ENCODE measurements around the gene PHACTR3. TPM values are rescaled to one million over a fixed set of nuclear protein-coding genes. Genes with fewer than 3 reads are reported as not detected.

The PHACTR3 gene
- total RNA-seq, 2 experiments from 2014 or later, result not detected

DNA sequence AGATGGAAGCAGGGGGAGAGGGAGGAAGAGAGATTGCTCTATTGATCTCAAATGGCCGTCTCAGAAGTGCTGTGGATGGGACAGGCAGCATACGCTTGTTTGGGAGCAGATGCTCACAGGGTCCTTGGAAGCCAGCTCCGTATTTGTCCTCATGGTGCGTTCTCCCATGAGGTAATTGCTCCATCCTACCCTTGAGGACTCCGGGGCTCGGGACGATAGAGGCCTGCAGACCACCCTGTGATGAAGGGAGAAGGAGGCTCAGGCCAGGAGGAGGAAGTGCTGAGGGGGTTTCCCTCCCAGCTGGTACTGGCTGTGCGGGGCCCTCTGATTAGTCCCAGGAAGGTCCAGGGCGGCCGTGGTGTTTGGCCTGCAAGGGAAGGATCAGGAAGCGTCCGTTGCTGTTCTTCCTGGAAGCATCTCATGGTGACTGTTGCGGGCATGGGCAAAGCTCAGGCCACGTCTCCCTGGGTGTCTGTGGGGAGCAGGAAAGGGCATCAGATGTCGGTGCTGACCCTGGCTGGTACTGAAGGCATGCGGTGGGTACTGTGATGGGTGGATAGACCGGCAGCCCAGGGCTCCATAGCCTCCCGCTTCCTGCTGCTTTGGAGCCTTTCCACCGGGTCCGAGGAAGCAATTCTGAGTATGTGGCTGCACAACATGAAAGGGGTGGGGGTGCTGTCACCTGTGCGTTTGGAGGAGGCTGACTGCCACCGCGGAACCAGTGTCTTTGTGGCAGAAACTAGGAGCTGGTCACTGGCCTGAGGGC lies 170.8 kb downstream of the PHACTR3 start:
- POLR2A ChIA-PET, result no interaction called here
- Mint-ChIP-seq H3K27me3 (no peaks in the 10 kb centered on the region), H3K27ac (no peak overlapping the region), H3K36me3 (no peaks in the 10 kb centered on the region), H3K4me3 (no peak overlapping the region), H3K9me3 (no peaks in the 10 kb centered on the region), H3K4me1 (ENCODE audit: low read depth) (no peaks in the 10 kb centered on the region)
- DNase-seq, result no peak
- intact Hi-C loops (cut with micrococcal nuclease), result no loop called here
- CTCF ChIA-PET, result interaction anchor here (1.3 kb wide), 1 partner anchor 75 kb away, joined by 5 read pairs; no protein-coding TSS in a partner anchor

DNA sequence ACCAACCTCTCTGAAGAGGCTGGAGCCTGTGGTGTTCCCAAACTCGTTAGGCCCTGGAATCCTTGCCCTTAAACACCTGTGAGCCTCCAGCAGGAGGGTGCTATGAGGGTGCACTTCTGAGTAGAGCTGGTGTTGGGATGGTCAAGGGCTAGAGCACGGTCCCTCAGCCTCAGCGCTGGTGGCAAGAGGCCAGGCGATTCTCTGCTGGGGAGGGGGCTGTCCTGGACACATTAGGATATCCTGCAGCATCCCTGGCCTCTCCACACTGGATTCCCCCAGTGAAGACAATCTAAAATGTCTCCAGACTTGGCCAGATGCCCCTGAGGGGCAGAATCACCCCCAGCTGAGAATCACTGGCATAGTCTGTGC lies 171.3 kb downstream of the PHACTR3 start:
- H3K4me1 Mint-ChIP-seq (ENCODE audit: low read depth), result no peaks in the 10 kb centered on the region
- DNase-seq, result no peak
- H3K36me3 Mint-ChIP-seq, result no peaks in the 10 kb centered on the region
- ChIA-PET POLR2A (no interaction called here), CTCF (interaction anchor here (1.3 kb wide), 1 partner anchor 74 kb away, joined by 5 read pairs; no protein-coding TSS in a partner anchor)
- H3K9me3 Mint-ChIP-seq, result no peaks in the 10 kb centered on the region
- intact Hi-C loops (cut with micrococcal nuclease), result no loop called here
- H3K4me3 Mint-ChIP-seq, result no peak overlapping the region
- H3K27ac Mint-ChIP-seq, result no peak overlapping the region
- H3K27me3 Mint-ChIP-seq, result no peaks in the 10 kb centered on the region

DNA sequence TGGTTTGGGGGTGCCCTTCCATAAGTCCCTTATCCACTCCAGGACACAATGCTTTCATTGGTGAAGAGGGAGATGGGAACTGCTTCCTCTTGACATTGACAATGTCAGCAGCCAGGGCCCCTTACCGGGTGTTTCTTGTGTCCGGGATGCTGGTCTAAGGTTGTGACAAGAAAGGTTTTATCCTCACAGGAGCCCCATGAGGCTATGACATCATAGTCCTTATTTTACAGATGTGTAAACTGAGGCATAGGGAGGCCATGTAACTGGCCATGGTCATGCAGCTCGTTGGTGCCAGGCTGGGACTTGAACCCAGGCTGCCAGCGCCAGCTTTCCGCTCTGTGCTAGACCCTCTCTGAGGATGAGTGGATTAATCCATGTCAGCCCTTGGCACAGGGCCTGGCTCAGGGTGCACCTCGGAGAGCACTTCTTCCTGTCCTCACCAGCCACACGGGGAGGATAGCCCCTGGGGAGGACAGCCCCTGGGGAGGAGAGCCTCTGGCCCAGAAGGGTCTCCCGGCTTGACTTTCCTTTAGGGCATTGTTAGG lies 171.8 kb downstream of the PHACTR3 start:
- intact Hi-C loops (cut with micrococcal nuclease), result no loop called here
- H3K36me3 Mint-ChIP-seq, result no peaks in the 10 kb centered on the region
- H3K9me3 Mint-ChIP-seq, result no peaks in the 10 kb centered on the region
- H3K4me3 Mint-ChIP-seq, result no peak overlapping the region
- POLR2A ChIA-PET, result no interaction called here
- CTCF ChIA-PET, result no interaction called here
- H3K4me1 Mint-ChIP-seq (ENCODE audit: low read depth), result no peaks in the 10 kb centered on the region
- no peak overlapping the region for H3K27ac Mint-ChIP-seq
- DNase-seq, result no peak
- no peaks in the 10 kb centered on the region for H3K27me3 Mint-ChIP-seq

DNA sequence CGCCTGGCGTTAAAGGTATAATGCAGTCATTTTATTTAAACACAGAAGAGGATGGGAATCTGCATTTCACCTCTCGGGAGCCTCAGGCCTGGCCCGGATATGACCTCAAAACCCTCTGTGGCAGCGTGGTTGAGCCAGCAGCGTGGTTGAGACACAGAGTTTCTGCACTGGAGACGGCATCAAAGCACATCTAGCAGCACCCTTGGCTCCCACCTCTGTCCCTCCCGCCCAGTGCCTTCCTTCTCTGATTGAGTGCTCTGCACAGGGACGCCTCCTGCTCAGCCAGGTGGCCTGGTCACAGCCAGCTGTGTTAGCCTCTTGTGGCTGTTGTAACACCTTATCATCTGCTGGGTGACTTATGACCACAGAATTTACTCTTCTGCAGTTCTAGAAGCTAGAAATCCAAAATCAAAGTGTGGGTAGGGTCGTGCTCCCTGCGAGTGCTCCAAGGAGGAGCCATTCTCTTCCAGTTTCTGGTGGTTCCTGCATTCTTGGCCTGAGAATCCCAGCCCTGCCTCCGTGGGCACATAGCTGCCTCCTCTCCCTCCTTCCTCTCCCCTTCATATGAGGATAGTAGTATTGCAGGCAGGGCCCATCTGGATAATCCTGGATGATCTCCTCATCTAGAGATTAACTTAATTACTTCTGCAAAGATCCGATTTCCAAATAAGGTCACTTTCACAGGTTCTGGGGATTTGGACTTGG lies 172.4 kb downstream of the PHACTR3 start:
- intact Hi-C loops (cut with micrococcal nuclease), result no loop called here
- DNase-seq, result no peak
- Mint-ChIP-seq H3K4me3 (no peak overlapping the region), H3K27ac (no peak overlapping the region), H3K9me3 (no peaks in the 10 kb centered on the region), H3K27me3 (no peaks in the 10 kb centered on the region), H3K4me1 (ENCODE audit: low read depth) (no peaks in the 10 kb centered on the region), H3K36me3 (no peaks in the 10 kb centered on the region)
- ChIA-PET CTCF (no interaction called here), POLR2A (no interaction called here)

DNA sequence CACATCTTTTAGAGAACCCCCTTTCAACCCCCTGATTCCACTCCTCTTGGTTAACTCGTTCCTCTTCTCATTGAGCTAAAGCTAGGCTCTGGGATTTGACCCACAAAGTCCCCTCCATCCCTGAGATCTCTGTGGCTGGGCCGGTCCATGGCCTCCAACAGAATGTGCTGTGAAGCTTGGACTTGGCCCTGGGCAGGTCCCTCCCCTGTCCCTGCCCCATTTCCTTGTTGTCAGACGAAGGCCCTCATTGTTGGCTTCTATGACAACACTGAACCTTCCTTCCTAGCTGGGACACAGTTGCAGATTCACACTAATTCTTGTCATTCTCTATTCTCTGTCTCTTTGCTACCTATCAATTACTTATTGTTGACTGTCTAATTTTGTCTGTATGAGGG lies 173.0 kb downstream of the PHACTR3 start:
- Mint-ChIP-seq H3K27me3 (peaks cover under 1% of the 10 kb centered on the region), H3K36me3 (no peaks in the 10 kb centered on the region), H3K4me3 (no peak overlapping the region), H3K4me1 (ENCODE audit: low read depth) (no peaks in the 10 kb centered on the region), H3K9me3 (no peaks in the 10 kb centered on the region), H3K27ac (no peak overlapping the region)
- DNase-seq, result no peak
- ChIA-PET CTCF (no interaction called here), POLR2A (no interaction called here)
- intact Hi-C loops (cut with micrococcal nuclease), result no loop called here

DNA sequence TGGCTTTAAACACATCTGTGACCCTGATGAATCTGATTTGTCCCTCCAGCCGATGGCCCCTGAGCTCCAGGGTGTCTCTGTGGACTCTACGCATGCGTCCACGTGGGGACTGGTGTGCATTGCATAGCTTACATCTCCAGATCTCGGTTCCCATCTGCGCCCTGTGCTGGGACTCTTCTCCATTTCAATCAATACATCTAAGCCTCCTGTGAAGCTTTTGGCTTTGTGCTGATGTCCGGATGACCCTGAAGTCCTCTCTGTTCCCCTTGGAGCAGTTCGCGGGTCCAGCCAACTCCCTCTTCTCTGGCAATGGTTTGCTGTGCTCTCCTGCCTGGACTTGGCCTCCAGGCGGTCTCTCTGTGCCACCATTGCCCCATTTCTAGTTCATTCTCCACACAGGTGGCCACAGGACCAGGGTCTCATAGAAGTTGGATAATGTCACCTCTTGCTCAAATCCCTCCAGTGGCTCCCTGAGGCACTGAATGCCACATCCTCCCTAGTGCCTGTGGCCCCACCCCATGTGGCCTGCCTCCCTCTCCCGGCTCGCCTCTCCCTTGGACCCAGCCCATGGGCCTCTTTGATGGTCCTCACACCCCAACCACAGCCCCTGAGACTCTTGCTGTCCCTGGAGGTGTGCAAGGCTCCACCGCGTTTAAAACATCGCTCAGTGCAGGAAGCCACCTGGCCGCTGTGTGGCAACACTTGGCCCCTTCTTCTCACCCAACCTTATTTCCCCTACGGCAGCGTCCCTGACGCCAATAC lies 173.7 kb downstream of the PHACTR3 start:
- intact Hi-C loops (cut with micrococcal nuclease), result no loop called here
- ChIA-PET POLR2A (no interaction called here), CTCF (no interaction called here)
- DNase-seq, result no peak
- H3K36me3 Mint-ChIP-seq, result no peaks in the 10 kb centered on the region
- no peak overlapping the region for H3K4me3 Mint-ChIP-seq
- no peaks in the 10 kb centered on the region for H3K4me1 Mint-ChIP-seq (ENCODE audit: low read depth)
- peaks cover 2% of the 10 kb centered on the region for H3K27me3 Mint-ChIP-seq
- H3K27ac Mint-ChIP-seq, result no peak overlapping the region
- no peaks in the 10 kb centered on the region for H3K9me3 Mint-ChIP-seq

DNA sequence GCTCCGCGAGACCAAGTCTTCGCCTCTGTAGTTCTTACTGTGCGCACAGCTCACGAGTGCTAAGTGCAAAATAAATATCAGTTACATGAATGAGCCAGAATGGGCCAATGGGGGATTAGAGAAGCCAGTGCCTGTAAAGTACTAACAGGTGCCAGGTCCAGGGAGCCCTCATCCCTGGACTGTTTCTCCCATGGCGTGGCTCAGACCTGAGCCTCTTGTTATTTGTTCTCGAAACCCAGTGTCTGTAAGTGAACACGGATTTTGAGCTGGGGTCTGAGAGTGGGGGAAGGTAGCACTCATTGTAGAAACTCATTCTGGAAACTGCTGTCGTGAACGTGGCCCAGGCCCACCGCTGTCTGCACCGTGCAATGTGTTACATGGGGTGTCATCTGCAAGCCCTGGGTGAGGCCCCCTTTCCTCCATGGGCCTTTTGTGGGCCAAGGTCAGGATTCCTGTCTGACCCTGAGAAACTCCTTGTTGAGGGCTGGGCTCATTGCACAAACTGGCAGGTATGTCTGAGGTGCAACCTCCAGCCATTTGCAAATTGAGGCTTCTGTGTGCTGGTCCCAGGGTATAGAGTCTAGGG lies 174.4 kb downstream of the PHACTR3 start:
- Mint-ChIP-seq H3K27ac (no peak overlapping the region), H3K4me3 (no peak overlapping the region), H3K36me3 (no peaks in the 10 kb centered on the region), H3K4me1 (ENCODE audit: low read depth) (no peaks in the 10 kb centered on the region), H3K27me3 (peaks cover 2% of the 10 kb centered on the region), H3K9me3 (no peaks in the 10 kb centered on the region)
- POLR2A ChIA-PET, result no interaction called here
- DNase-seq, result no peak
- CTCF ChIA-PET, result no interaction called here
- intact Hi-C loops (cut with micrococcal nuclease), result no loop called here

DNA sequence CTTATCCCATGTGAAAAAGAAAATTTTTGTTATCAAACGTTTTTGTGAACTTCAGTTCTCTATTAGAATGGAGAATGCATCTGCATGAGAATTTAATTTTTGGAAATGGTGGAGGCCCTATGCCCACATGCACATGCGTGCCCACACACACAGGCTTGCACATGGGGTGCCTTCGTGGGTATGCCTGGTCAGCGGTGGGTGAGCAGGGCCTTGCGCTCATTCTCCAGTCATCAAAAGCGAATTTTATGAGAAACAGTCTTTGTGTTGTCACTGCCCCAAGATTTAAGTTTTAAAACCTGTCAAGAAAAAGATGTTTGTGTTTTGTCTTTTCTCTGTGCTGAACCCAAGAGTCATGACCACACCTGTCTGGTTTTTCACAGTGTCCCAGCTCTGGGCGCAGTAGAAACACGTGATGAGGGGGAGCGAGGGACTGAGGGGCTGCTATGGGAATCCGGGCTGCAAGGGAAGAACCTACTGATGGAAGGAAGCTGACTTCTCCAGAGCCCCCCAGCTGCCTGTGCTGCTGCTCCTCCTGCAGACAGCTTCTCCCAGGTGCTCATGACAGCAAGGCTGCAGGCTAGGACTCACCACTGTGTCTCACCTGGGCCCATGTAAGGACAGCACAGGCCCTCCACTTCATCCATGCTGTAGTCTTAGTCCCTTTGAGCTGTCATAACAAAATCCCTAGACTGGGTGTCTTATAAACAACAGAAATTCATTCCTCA lies 175.5 kb downstream of the PHACTR3 start:
- POLR2A ChIA-PET, result no interaction called here
- no peaks in the 10 kb centered on the region for H3K36me3 Mint-ChIP-seq
- H3K27me3 Mint-ChIP-seq, result peaks cover 2% of the 10 kb centered on the region
- H3K4me1 Mint-ChIP-seq (ENCODE audit: low read depth), result no peaks in the 10 kb centered on the region
- H3K9me3 Mint-ChIP-seq, result no peaks in the 10 kb centered on the region
- H3K27ac Mint-ChIP-seq, result no peak overlapping the region
- intact Hi-C loops (cut with micrococcal nuclease), result no loop called here
- no peak for DNase-seq
- CTCF ChIA-PET, result no interaction called here
- H3K4me3 Mint-ChIP-seq, result no peak overlapping the region

DNA sequence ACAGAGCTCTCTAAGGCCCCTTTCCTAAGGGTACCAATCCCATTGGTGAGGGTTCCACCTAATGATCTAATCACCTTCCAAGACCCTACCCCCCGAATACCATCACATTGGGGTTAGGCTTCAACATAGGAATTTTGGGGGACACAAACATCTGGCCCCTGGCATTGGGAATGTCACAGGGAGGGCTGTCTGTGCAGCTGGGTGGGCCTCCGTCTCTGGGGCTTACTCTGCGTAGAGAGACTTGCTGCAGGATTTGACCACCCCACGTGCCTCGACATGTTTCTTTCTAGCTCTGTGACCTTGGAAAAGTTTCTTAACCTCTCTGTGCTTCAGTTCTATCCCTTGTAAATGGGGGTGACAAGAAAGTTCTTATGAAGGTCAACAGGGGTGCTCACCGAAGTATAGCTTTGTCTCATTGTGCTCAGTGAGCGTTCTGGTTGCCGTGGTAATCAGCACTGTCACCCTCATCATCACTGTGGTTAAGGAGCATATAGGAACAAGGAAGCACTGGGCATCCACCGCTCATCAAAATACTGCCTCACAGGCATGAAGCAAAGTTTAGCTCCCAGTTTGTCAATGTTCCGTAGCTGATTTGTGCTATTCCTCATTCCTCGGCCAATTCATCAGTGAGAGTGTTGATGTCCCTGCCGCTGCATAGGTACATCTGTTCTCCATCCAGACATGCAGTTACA lies 176.3 kb downstream of the PHACTR3 start:
- no peak overlapping the region for H3K27ac Mint-ChIP-seq
- intact Hi-C loops (cut with micrococcal nuclease), result no loop called here
- POLR2A ChIA-PET, result no interaction called here

DNA sequence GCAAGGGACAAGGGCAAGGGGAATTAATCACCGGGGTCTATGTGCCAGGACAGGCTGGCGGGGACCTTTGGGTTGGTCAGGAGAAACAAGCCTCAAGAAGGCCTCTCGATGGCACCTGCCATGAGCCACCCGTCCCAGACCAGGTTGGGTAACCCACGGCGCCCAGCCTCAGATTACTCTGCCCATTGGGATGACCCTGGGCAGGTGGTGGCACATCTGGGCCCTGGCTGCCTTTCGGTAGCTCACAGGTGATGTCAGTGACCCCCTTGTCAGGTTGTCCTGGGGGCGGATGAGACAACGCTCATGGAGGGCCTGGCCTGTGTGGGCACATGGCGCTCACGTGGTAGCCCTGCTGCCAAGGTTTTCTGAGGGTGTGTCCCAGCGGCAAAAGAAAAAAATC lies 176.9 kb downstream of the PHACTR3 start:
- no peak for DNase-seq
- intact Hi-C loops (cut with micrococcal nuclease), result no loop called here
- H3K4me3 Mint-ChIP-seq, result no peak overlapping the region
- no peaks in the 10 kb centered on the region for H3K4me1 Mint-ChIP-seq (ENCODE audit: low read depth)
- no peaks in the 10 kb centered on the region for H3K9me3 Mint-ChIP-seq
- ChIA-PET CTCF (no interaction called here), POLR2A (no interaction called here)
- no peak overlapping the region for H3K27ac Mint-ChIP-seq
- peaks cover 2% of the 10 kb centered on the region for H3K27me3 Mint-ChIP-seq
- H3K36me3 Mint-ChIP-seq, result no peaks in the 10 kb centered on the region

More for the DNA sequence above, 176.3 kb downstream of the PHACTR3 start:
- H3K36me3 Mint-ChIP-seq, result no peaks in the 10 kb centered on the region
- H3K9me3 Mint-ChIP-seq, result no peaks in the 10 kb centered on the region
- H3K4me3 Mint-ChIP-seq, result no peak overlapping the region
- CTCF ChIA-PET, result no interaction called here
- DNase-seq, result no peak
- no peaks in the 10 kb centered on the region for H3K4me1 Mint-ChIP-seq (ENCODE audit: low read depth)
- peaks cover 2% of the 10 kb centered on the region for H3K27me3 Mint-ChIP-seq

DNA sequence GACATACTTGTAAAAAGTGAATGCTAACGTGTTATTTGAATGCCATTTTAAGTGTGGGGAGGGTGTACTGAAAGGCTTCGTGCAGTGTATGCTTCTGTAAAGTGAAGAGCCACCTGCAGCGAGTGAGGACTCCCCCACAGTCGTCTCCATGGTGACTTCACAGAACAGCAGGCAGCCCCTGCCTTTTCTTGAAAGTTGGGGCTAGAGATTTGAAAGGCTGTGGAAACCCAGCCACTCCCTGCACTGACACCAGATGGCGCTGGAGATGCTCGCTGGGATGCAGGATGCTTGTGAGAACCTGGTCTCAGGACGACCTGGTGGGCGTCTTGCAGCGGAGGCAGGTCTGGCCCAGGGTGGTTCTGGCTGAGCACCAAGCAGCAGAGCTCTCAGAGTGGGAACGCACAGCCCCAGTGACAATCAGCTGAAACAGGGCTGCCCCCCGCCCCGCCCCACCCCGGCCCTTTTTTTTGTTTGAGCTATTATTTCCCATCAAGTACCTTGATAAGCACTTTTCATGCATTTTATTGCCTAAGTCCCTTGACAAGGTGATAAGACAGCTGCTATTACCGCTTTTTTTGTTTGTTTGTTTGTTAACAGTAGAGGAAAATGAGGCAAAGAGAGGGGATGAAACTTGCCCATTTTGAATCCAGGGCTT lies 178.8 kb downstream of the PHACTR3 start:
- Mint-ChIP-seq H3K4me3 (no peak overlapping the region), H3K4me1 (ENCODE audit: low read depth) (no peaks in the 10 kb centered on the region), H3K27me3 (peaks cover 7% of the 10 kb centered on the region), H3K36me3 (no peaks in the 10 kb centered on the region), H3K27ac (no peak overlapping the region), H3K9me3 (no peaks in the 10 kb centered on the region)
- intact Hi-C loops (cut with micrococcal nuclease), result no loop called here
- ChIA-PET CTCF (interaction anchor here (0.9 to 2.3 kb wide), 4 partner anchors 14 to 151 kb away, joined by 3 to 15 read pairs (median 5); partner anchors contain the start of gene SYCP2), POLR2A (no interaction called here)
- peak; percentile 59 for DNase-seq
